ENCODE data around the gene SGF29.
A peak's percentile ranks its signal among the peaks of the same experiment; 100 is the strongest.

The SGF29 gene

GRCh38 chr16:28589069-28589468 is 35.3 kb downstream of the SGF29 start:
- TF ChIP-seq, protein P1, sequence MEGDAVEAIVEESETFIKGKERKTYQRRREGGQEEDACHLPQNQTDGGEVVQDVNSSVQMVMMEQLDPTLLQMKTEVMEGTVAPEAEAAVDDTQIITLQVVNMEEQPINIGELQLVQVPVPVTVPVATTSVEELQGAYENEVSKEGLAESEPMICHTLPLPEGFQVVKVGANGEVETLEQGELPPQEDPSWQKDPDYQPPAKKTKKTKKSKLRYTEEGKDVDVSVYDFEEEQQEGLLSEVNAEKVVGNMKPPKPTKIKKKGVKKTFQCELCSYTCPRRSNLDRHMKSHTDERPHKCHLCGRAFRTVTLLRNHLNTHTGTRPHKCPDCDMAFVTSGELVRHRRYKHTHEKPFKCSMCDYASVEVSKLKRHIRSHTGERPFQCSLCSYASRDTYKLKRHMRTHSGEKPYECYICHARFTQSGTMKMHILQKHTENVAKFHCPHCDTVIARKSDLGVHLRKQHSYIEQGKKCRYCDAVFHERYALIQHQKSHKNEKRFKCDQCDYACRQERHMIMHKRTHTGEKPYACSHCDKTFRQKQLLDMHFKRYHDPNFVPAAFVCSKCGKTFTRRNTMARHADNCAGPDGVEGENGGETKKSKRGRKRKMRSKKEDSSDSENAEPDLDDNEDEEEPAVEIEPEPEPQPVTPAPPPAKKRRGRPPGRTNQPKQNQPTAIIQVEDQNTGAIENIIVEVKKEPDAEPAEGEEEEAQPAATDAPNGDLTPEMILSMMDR (IDR thresholded peaks at IDR 0.05) = no peak
- H3K27ac Mint-ChIP-seq = no peak overlapping the region

DNA sequence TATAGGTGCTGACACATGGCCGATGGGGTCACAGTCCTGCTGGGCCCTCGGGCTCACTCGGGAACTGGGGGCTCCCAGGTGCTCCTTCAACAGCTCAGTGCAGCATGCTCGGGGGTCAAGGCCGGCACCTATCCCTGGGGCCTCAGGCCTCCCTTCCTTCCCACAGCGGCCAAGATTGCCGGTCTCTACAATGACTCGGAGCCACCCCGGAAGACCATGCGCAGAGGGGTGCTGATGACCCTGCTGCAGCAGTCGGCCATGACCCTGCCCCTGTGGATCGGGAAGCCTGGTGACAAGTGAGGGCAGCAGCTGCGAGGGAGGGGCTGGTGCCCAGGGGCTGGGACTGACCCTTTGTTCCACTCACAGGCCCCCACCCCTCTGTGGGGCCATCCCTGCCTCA is 36.2 kb downstream of the SGF29 start:
- TF ChIP-seq, protein P1 (IDR thresholded peaks at IDR 0.05) = no peak
- peaks cover 43% of the 10 kb centered on the region for H3K36me3 Mint-ChIP-seq (ENCODE audit: low read depth)
- H3K27ac Mint-ChIP-seq = no peak overlapping the region
- no peaks in the 10 kb centered on the region for H3K9me3 Mint-ChIP-seq
- no peak overlapping the region for H3K4me3 Mint-ChIP-seq
- DNase-seq = no peak
- H3K4me1 Mint-ChIP-seq = peaks cover 7% of the 10 kb centered on the region
- H3K27me3 Mint-ChIP-seq (ENCODE audit: low read depth, poor library complexity) = no peaks in the 10 kb centered on the region

More at GRCh38 chr16:28589069-28589468, 35.3 kb downstream of the SGF29 start:
- H3K27me3 Mint-ChIP-seq (ENCODE audit: low read depth, poor library complexity) = no peaks in the 10 kb centered on the region
- H3K4me3 Mint-ChIP-seq = no peak overlapping the region
- H3K36me3 Mint-ChIP-seq (ENCODE audit: low read depth) = peaks cover 47% of the 10 kb centered on the region
- no peak for DNase-seq
- no peaks in the 10 kb centered on the region for H3K9me3 Mint-ChIP-seq
- peaks cover 5% of the 10 kb centered on the region for H3K4me1 Mint-ChIP-seq

GRCh38 chr16:28590384-28591340 is 36.9 kb downstream of the SGF29 start:
- Mint-ChIP-seq H3K27me3 (ENCODE audit: low read depth, poor library complexity) (no peaks in the 10 kb centered on the region), H3K9me3 (no peaks in the 10 kb centered on the region), H3K4me3 (no peak overlapping the region), H3K36me3 (ENCODE audit: low read depth) (peaks cover 36% of the 10 kb centered on the region), H3K4me1 (peaks cover 13% of the 10 kb centered on the region), H3K27ac (no peak overlapping the region)
- TF ChIP-seq, protein P1 (IDR thresholded peaks at IDR 0.05) = no peak
- DNase-seq = no peak

- H3K27ac Mint-ChIP-seq = peak overlapping the region; percentile 69
- TF ChIP-seq, protein P1 (IDR thresholded peaks at IDR 0.05) = no peak
- peaks cover 17% of the 10 kb centered on the region for H3K4me1 Mint-ChIP-seq
- no peaks in the 10 kb centered on the region for H3K9me3 Mint-ChIP-seq
- DNase-seq = no peak
- no peak overlapping the region for H3K4me3 Mint-ChIP-seq
- no peaks in the 10 kb centered on the region for H3K27me3 Mint-ChIP-seq (ENCODE audit: low read depth, poor library complexity)
- H3K36me3 Mint-ChIP-seq (ENCODE audit: low read depth) = peaks cover 32% of the 10 kb centered on the region
Measured at GRCh38 chr16:28591355-28591754, 37.6 kb downstream of the SGF29 start.

DNA sequence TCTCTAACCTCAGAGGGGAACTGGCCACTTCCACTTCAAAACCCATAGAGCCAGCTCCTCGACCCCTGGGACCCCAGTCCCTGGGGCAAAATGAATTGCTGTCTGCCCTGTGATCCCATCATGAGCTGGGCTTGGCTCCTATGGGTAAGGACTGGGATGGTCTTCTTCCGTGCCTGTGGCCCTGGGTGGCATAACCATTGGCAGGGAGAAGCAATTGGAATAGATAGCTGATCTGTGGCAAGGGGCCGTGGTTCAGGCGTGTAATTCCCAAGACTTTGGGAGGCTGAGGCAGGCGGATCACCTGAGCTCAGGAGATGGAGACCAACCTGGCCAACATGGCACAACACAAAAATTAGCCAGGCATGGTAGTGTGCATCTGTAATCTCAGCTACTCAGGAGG is 38.8 kb downstream of the SGF29 start:
- TF ChIP-seq, protein P1 (IDR thresholded peaks at IDR 0.05) = no peak
- Mint-ChIP-seq H3K4me3 (no peak overlapping the region), H3K27ac (peak overlapping the region; percentile 51), H3K4me1 (peaks cover 28% of the 10 kb centered on the region), H3K27me3 (ENCODE audit: low read depth, poor library complexity) (no peaks in the 10 kb centered on the region), H3K36me3 (ENCODE audit: low read depth) (peaks cover 25% of the 10 kb centered on the region), H3K9me3 (no peaks in the 10 kb centered on the region)
- no peak for DNase-seq
